ENCODE measurements around the gene OTOP3. TPM values are rescaled to one million over a fixed set of nuclear protein-coding genes. Genes with fewer than 3 reads are reported as not detected.

The OTOP3 gene
- total RNA-seq, 2 donors from 2014 or later = 1.4 to 2.4 TPM

DNA sequence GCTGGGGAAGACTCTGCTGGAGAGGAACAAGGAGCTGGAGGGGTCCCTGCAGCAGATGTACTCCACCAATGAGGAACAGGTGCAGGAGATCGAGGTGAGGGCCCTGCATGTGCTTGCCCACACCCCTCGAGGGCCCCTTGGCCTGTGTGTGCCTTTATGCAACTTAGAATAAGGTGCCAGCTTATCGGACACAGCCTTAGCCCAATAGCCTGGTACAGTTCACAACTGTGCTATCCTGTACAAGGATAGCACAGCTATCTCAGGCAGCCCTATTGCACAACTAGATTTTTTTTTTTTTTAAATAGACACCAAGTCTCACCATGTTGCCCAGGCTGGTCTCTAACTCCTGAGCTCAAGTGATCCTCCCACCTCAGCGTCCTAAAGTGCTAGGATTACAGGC lies 63.8 kb downstream of the OTOP3 start:
- ATAC-seq (no peak), DNase-seq (no peak)
- intact Hi-C loops (cut with DNase I, micrococcal nuclease) = no loop called here

Other genes with a start within 250 kb of the OTOP3 start
- gene CD300LF, start 223.0 kb upstream of the OTOP3 start, total RNA-seq = 1 to 10 TPM in 1 of 2 donors, under 1 TPM in 1; 0.82 to 2.0 TPM
- 10 to 100 TPM in 1 of 2 donors, 1 to 10 TPM in 1; 7.6 to 14.2 TPM for gene RAB37, start 198.6 kb upstream of the OTOP3 start, total RNA-seq
- gene NHERF1, start 187.3 kb upstream of the OTOP3 start, total RNA-seq = 100 to 1,000 TPM; 186 to 256 TPM
- 10 to 100 TPM; 30.7 to 42.8 TPM for gene NAT9, start 159.6 kb upstream of the OTOP3 start, total RNA-seq
- under 1 TPM; 0.09 to 0.45 TPM for gene GRIN2C, start 76.0 kb upstream of the OTOP3 start, total RNA-seq
- 10 to 100 TPM; 13.0 to 17.0 TPM for gene FDXR, start 62.9 kb upstream of the OTOP3 start, total RNA-seq
- 1 to 10 TPM; 1.1 to 6.4 TPM for gene FADS6, start 42.3 kb upstream of the OTOP3 start, total RNA-seq
- under 1 TPM in 1 of 2 donors, not detected in 1; 0.31 TPM for gene USH1G, start 12.6 kb upstream of the OTOP3 start, total RNA-seq
- 10 to 100 TPM; 52.3 to 70.3 TPM for gene OTOP2, start 11.6 kb upstream of the OTOP3 start, total RNA-seq
- gene HID1, start 36.9 kb downstream of the OTOP3 start, total RNA-seq = 10 to 100 TPM; 55.4 to 69.3 TPM
- 1 to 10 TPM; 3.1 to 3.2 TPM for gene CDR2L, start 51.7 kb downstream of the OTOP3 start, total RNA-seq
- gene MRPL58, start 76.8 kb downstream of the OTOP3 start, total RNA-seq = 10 to 100 TPM; 23.6 to 30.4 TPM
- 100 to 1,000 TPM; 310 to 381 TPM for gene ATP5PD, start 111.1 kb downstream of the OTOP3 start, total RNA-seq
- gene KCTD2, start 111.3 kb downstream of the OTOP3 start, total RNA-seq = 10 to 100 TPM; 16.7 to 19.7 TPM
- gene SLC16A5, start 152.1 kb downstream of the OTOP3 start, total RNA-seq = 10 to 100 TPM; 26.6 to 39.6 TPM
- gene ARMC7, start 174.1 kb downstream of the OTOP3 start, total RNA-seq = 10 to 100 TPM; 20.3 to 29.9 TPM
- 10 to 100 TPM; 77.6 to 86.6 TPM for gene NT5C, start 195.8 kb downstream of the OTOP3 start, total RNA-seq
- gene JPT1, start 218.6 kb downstream of the OTOP3 start, total RNA-seq = 100 to 1,000 TPM; 212 to 220 TPM
- gene SUMO2, start 247.1 kb downstream of the OTOP3 start, total RNA-seq = 100 to 1,000 TPM; 235 to 254 TPM

All from left colon (tissue), 2 donors.